ENCODE data around the gene AGO1. TPM values are rescaled to one million over a fixed set of nuclear protein-coding genes. Genes with fewer than 3 reads are reported as not detected.
"Not testable (repeated sequence)": the region's sequence is repeated elsewhere in the genome, so short reads cannot be mapped to it uniquely, and the experiment has no call there.

AGO1 gene
- total RNA-seq, 1 donor = 20.3 TPM

- no peak for DNase-seq (ENCODE audit: low read depth)
- TF ChIP-seq CTCF (IDR thresholded peaks at IDR 0.05; ENCODE audit: insufficient read depth, low read length) = no peak
- H3K4me3 ChIP-seq (ENCODE audit: low read depth, low read length) = no peak overlapping the region
Observed at GRCh38 chr1:35863881-35864625, 19.0 kb upstream of the AGO1 start.

- TF ChIP-seq CTCF (IDR thresholded peaks at IDR 0.05; ENCODE audit: insufficient read depth, low read length) = no peak
- DNase-seq (ENCODE audit: low read depth) = no peak
- no peak overlapping the region for H3K4me3 ChIP-seq (ENCODE audit: low read depth, low read length)
Observed at GRCh38 chr1:35864813-35865212, 18.2 kb upstream of the AGO1 start.

- no peak overlapping the region for H3K4me3 ChIP-seq (ENCODE audit: low read depth, low read length)
- TF ChIP-seq CTCF (IDR thresholded peaks at IDR 0.05; ENCODE audit: insufficient read depth, low read length) = no peak
- no peak for DNase-seq (ENCODE audit: low read depth)
Observed at GRCh38 chr1:35866991-35867390, 16.0 kb upstream of the AGO1 start.

GRCh38 chr1:35869245-35869950, 13.6 kb upstream of the AGO1 start:
- H3K4me3 ChIP-seq (ENCODE audit: low read depth, low read length); DNase-seq (ENCODE audit: low read depth): not testable (repeated sequence)

GRCh38 chr1:35870651-35871309, 12.2 kb upstream of the AGO1 start:
- no peak for TF ChIP-seq CTCF (IDR thresholded peaks at IDR 0.05; ENCODE audit: insufficient read depth, low read length)
- no peak for DNase-seq (ENCODE audit: low read depth)
- no peak overlapping the region for H3K4me3 ChIP-seq (ENCODE audit: low read depth, low read length)

GRCh38 chr1:35873243-35873750, 9.7 kb upstream of the AGO1 start:
- no peak overlapping the region for H3K4me3 ChIP-seq (ENCODE audit: low read depth, low read length)
- no peak for DNase-seq (ENCODE audit: low read depth)
- TF ChIP-seq CTCF (IDR thresholded peaks at IDR 0.05; ENCODE audit: insufficient read depth, low read length) = no peak

- DNase-seq (ENCODE audit: low read depth); H3K4me3 ChIP-seq (ENCODE audit: low read depth, low read length): not testable (repeated sequence)
Observed at GRCh38 chr1:35874115-35874514, 8.9 kb upstream of the AGO1 start.
